Measurements from ENCODE around the gene COL5A1. TPM values are rescaled to one million over a fixed set of nuclear protein-coding genes. Genes with fewer than 3 reads are reported as not detected.

The COL5A1 gene
- total RNA-seq, 2 donors from 2014 or later: 10.9 to 21.7 TPM

DNA sequence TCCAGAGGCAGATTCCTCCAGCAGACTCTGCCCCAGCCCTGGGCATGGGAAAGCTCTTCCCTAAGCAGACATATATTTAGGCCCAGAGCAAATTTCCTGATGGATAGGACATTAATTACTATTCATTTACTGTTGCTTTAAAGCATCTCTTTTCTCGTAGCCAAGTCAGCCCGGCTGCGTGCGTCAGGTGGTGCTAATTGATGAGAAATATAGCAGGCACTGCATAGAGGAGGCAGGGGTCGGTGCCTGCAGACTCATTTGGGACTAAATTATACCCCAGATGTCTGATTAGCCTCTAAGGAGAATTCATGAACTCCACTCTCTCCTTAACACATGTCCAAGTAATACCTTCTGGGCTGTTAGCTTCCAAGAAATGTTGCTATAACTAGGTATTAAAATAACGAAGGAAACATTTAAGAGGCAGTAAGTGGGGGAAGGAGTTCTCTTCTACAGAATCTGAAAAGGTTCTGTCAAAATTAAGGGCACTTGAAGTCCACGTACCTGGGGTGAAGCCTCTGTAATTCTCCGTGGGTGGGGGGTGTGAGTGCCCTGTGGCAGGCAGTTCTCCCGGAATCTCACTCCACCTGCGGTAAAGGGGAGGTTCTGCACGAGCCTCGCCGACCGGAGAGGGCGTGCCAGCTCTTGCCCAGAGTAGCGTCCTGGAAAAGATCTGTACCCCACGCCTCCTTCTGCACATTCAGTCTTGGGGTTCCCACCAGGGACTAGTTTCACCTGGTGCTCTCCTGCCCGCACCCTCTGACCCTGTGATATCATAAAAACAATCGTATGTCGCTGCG, 123.1 kb downstream of the COL5A1 start:
- Histone ChIP-seq H3K9ac (ENCODE audit: low read depth in 2 of 2, low read length in 2 of 2) (no peak overlapping the region), H3K9me3 (no peaks in the 10 kb centered on the region), H3K36me3 (no peaks in the 10 kb centered on the region), H3K27me3 (no peaks in the 10 kb centered on the region), H3K4me3 (no peak overlapping the region), H3K4me1 (no peaks in the 10 kb centered on the region), H3K27ac (no peak overlapping the region)
- TF ChIP-seq, protein P1, sequence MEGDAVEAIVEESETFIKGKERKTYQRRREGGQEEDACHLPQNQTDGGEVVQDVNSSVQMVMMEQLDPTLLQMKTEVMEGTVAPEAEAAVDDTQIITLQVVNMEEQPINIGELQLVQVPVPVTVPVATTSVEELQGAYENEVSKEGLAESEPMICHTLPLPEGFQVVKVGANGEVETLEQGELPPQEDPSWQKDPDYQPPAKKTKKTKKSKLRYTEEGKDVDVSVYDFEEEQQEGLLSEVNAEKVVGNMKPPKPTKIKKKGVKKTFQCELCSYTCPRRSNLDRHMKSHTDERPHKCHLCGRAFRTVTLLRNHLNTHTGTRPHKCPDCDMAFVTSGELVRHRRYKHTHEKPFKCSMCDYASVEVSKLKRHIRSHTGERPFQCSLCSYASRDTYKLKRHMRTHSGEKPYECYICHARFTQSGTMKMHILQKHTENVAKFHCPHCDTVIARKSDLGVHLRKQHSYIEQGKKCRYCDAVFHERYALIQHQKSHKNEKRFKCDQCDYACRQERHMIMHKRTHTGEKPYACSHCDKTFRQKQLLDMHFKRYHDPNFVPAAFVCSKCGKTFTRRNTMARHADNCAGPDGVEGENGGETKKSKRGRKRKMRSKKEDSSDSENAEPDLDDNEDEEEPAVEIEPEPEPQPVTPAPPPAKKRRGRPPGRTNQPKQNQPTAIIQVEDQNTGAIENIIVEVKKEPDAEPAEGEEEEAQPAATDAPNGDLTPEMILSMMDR (IDR thresholded peaks at IDR 0.05): no peak
- intact Hi-C loops (cut with DNase I): no loop called here
- no peak for DNase-seq

DNA sequence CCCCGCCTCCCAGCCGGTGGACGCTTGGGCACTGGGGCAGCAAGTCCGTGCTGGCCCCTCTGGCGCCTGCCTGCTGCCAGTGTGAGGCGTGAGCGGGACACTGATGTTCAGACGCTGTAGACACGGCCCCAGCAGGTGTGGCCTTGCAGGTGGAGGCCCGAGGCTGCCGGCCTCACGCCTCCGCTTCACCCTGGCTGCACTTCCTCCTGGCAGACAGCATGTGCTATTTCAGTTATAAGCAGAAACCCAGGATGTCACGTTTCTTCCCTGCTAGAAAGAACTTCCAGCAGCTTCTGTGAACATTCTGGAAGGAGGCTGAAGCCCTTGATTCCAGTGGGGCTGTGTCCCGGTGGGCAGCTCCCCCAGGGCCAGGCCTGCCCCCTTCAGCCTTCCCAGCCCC, 124.2 kb downstream of the COL5A1 start:
- no peaks in the 10 kb centered on the region for H3K9me3 ChIP-seq
- H3K9ac ChIP-seq (ENCODE audit: low read depth in 2 of 2, low read length in 2 of 2): no peak overlapping the region
- DNase-seq: no peak
- no peak overlapping the region for H3K4me3 ChIP-seq
- H3K4me1 ChIP-seq: no peaks in the 10 kb centered on the region
- no peak overlapping the region for H3K27ac ChIP-seq
- no peaks in the 10 kb centered on the region for H3K27me3 ChIP-seq
- TF ChIP-seq, protein P1 (IDR thresholded peaks at IDR 0.05): no peak
- no peaks in the 10 kb centered on the region for H3K36me3 ChIP-seq
- intact Hi-C loops (cut with DNase I): no loop called here

DNA sequence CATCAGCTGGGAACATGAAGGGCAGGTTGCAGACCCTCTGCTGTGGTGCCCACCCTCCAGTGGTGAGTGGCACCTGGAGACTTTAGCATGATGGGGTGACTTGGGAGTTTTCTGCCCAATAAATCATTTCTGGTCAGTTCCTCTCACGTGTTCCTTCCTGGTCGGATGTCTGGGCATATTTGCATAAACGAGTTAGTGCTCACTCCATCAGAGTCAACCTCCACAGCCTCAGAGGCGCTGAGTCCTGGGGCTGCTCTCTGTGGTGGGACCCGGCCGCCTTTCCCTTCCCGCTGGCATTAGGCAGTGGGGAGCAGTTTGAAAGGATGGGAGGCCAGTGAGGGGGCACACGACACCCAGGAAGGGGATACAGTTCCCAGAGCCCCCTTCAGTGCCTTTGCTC, 125.0 kb downstream of the COL5A1 start:
- TF ChIP-seq, protein P1 (IDR thresholded peaks at IDR 0.05): no peak
- Histone ChIP-seq H3K27ac (no peak overlapping the region), H3K4me3 (no peak overlapping the region), H3K9ac (ENCODE audit: low read depth in 2 of 2, low read length in 2 of 2) (no peak overlapping the region), H3K36me3 (no peaks in the 10 kb centered on the region), H3K9me3 (no peaks in the 10 kb centered on the region), H3K27me3 (no peaks in the 10 kb centered on the region), H3K4me1 (no peaks in the 10 kb centered on the region)
- intact Hi-C loops (cut with DNase I): no loop called here
- no peak for DNase-seq

DNA sequence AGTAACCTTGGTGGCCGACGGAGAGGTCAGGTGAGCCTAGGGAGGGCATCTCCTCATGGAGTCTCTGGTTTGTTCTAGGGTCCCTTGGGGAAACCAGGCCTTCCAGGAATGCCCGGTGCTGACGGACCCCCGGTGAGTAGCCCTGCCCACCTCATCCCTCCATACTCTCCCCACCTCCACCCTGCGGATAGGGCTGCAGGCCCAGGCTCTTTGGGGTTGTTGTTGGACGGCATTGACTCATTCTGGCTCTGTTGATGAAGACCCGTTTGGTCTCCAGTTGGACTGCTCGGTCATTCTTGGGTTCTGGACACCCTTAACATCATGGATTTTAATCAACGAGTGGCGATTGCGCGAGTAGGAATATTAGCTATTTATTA, 126.7 kb downstream of the COL5A1 start:
- Histone ChIP-seq H3K27me3 (no peaks in the 10 kb centered on the region), H3K27ac (no peak overlapping the region), H3K4me3 (no peak overlapping the region), H3K9me3 (no peaks in the 10 kb centered on the region), H3K36me3 (no peaks in the 10 kb centered on the region), H3K4me1 (no peaks in the 10 kb centered on the region), H3K9ac (ENCODE audit: low read depth in 2 of 2, low read length in 2 of 2) (no peak overlapping the region)
- TF ChIP-seq, protein P1 (IDR thresholded peaks at IDR 0.05): no peak
- intact Hi-C loops (cut with DNase I): no loop called here
- DNase-seq: no peak

DNA sequence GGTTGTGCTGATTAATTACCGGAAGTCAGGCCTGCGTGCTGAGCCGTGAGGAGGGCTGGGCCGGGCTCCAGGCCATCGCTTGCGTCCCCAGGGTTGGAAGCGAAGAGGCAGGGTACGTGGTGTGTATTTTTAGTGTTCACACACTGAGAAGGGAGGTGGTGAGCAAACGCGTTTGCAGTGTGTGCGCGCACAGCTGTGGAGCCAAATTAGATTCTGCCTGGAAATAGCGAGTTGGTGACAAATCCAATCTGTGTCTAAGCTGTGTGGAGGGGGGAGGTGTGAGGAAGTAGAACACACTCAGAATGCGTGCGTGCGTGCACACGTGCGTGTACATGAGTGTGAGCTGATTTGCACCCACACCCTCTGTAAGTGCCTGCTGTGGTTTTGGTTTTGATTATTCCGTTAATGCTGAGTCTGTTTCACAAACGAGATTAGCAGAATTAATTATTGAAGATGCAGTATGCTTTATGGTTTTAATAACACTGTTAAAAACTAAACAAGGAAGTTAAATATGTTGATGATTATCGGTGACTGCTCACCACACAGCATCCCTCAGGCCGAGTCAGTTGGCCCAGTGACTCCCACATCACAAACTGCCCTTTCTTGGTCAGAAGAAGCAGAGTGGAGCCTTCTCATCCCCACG, 127.2 kb downstream of the COL5A1 start:
- TF ChIP-seq, protein P1 (IDR thresholded peaks at IDR 0.05): no peak
- DNase-seq: no peak
- intact Hi-C loops (cut with DNase I): no loop called here
- no peak overlapping the region for H3K27ac ChIP-seq
- H3K4me3 ChIP-seq: no peak overlapping the region
- no peak overlapping the region for H3K9ac ChIP-seq (ENCODE audit: low read depth in 2 of 2, low read length in 2 of 2)
- no peaks in the 10 kb centered on the region for H3K36me3 ChIP-seq
- no peaks in the 10 kb centered on the region for H3K9me3 ChIP-seq
- H3K27me3 ChIP-seq: no peaks in the 10 kb centered on the region
- H3K4me1 ChIP-seq: no peaks in the 10 kb centered on the region

All from colonic mucosa (tissue), 4 donors.